Activated effector memory CD4-positive, alpha-beta T cell treated with Interleukin-2 at 50 U/mL for 16 hours (primary cell): ENCODE measurements around the gene DYNLRB2.

ENCODE experiments used
- DNase-seq: peaks from one replicate; pipeline ENCODE4 v3.0.0-alpha.2; 2020

The DYNLRB2 gene

DNA sequence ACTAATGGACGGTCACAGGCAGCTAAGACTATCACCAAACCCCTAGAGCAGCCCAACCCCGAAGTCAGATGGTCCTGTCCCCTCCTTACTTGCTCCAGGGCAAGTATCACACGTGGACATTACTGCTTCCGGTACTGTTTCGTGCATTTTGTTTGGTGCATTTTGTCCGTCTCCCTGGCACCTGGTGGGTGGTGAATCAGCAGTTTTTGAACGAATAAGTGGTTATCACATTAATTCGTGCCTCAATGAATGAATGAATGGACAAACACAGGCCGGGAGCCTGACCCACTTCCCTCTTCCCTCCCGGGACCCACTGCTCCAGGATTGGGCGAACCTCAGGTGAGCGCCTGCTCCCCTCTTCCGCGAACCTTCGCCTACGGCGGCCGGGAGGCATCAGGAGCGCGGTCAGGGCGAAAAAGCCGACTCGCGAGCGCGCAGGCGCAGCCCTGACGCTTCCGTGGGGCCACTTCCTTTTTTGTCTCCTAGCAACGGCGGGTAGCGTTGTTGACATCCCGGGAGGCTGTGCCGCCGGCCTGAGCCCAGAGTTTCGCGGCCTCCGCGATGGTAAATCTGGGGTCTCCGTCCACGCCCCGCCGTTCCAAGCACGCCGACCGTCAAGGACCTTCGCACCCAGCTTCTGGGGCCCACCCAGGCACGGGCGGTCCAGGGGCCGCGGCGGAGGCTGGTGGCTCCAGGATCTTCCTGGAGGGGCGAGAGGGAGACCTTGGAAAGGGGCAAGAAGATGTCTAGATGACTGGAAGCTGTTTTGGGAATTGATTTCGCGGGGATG lies at the start of gene DYNLRB2:
TSS of gene DYNLRB2 (plus strand) at position 478 of the 790 bp plus-strand sequence. CDS start at position 562, 84 bp downstream.
- DNase-seq, result peak; percentile 90

DNA sequence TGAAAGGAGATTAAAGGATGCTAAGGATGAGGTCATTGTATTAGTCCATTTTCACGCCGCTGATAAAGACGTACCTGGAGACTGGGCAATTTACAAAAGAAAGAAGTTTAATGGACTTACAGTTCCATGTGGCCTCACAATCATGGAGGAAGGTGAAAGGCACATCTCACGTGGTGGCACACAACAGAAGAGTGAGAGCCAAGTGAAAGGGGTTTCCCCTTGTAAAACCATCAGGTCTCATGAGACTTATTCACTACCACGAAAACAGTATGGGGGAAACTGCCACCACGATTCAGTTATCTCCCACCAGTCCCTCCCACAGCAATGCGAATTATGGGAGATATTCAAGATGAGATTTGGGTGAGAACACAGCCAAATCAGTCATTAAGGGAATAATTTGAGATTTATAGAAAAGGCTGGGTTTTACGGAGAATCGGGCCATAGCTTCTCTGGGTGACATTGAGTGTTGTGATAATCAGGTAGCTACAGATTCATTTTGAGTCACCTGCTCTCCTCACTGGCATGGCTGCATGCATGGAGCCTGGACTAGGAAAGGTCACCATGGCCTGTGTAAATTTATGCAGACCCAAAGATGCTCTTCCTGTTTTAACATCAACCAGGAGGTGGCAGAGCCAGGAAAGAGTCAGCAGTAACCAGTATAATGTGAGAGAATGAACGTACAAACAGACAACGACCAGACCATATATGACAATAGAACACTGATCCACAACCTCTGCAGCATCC lies 40.5 kb upstream of the DYNLRB2 start:
- no peak for DNase-seq

- DNase-seq, result no peak
Observed at GRCh38 chr16:80500961-80501525, 39.8 kb upstream of the DYNLRB2 start.

- DNase-seq, result no peak
Observed at GRCh38 chr16:80503107-80503506, 37.7 kb upstream of the DYNLRB2 start.

GRCh38 chr16:80507538-80507937 lies 33.3 kb upstream of the DYNLRB2 start:
- no peak for DNase-seq

GRCh38 chr16:80509872-80510271 lies 30.9 kb upstream of the DYNLRB2 start:
- no peak for DNase-seq

DNA sequence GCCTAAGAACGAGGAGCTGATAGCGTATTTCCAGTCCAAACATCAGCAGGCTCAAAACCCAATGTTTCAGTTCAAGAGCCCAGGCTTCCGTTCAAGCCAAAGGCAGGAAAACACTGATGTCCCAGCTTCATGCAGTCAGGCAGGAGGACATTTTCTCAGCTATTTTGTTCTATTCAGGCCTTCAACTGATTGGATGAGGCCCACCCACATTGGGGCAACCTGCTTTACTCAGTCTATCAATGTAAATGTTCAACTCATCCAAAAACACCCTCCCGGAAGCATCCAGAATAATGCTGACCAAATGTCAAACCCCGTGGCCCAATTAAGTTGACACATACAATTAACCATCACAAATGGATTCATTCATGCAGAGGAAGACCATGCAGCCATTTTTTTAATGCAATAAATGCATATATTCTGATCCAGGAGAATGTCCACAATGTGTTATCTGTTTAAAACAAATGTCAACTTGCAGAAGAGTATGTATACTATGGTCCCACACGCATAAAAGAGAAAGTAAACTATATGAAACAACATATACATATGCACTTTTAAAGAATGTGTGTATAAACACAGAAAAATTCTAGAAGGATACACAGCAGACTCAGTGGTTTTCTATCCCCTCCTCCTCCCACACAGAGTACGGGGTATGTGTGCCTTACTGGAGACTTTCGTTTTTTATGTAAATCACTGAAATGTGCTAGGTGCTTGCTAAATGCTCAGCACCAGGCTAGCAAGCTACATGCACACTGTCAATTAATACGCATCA lies 28.8 kb upstream of the DYNLRB2 start:
- no peak for DNase-seq

DNA sequence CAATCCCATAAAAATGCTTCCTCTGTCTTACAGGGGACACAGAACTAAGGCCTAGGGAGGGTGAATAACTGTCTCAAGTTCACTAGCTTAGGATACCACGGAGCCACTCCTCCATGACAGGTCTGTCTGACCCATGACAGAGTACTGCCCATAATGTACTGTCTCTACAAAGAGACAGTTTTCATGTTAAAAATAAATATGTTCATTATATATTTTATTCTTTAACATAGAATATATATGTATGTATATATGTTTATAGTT lies 28.3 kb upstream of the DYNLRB2 start:
- DNase-seq, result no peak

DNA sequence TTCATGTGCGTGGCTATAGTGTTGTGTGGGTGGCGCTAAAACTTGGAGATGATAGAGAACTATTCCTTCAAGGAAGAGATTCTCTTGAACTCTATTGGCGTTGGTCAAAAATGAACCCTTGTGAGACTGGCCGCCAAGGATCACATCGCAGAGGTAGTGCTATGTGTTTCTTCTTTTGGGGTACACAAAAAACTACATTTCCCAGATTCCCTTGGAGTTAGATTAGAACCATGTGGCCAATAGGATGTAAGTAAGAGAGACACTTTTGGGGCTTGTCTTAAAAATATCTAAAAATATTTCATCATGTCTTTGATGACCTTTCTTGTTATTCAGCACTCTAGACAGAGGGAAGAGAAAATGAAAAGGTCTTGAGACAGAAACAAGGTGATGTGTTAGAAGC lies 25.4 kb upstream of the DYNLRB2 start:
- DNase-seq, result no peak

GRCh38 chr16:80517846-80518245 lies 22.9 kb upstream of the DYNLRB2 start:
- DNase-seq, result no peak

GRCh38 chr16:80518436-80518835 lies 22.4 kb upstream of the DYNLRB2 start:
- no peak for DNase-seq

DNA sequence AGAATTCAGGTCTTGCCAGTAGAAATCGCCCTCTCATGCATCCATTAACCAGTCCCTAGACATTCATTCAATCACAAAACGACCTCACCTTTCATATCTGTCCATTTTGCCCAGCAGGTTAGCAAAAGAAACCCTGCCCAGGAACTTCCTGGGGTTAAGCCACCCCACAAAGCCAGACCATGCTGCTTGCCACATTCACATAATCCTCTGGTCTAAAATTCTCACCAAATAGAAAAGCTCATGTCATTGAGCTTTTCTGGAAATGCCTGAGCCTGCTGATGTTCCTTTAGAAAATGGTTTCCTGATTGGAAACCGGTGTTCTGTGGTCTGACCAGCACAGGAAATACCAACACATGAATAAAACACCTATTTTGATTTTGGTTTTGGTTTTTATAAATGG lies 21.6 kb upstream of the DYNLRB2 start:
- DNase-seq, result no peak

- DNase-seq, result no peak
Observed at GRCh38 chr16:80525420-80525819, 15.4 kb upstream of the DYNLRB2 start.

GRCh38 chr16:80526418-80527061 lies 14.3 kb upstream of the DYNLRB2 start:
- DNase-seq, result peak; percentile 29

- peak; percentile 22 for DNase-seq
Observed at GRCh38 chr16:80527297-80527696, 13.5 kb upstream of the DYNLRB2 start.

DNA sequence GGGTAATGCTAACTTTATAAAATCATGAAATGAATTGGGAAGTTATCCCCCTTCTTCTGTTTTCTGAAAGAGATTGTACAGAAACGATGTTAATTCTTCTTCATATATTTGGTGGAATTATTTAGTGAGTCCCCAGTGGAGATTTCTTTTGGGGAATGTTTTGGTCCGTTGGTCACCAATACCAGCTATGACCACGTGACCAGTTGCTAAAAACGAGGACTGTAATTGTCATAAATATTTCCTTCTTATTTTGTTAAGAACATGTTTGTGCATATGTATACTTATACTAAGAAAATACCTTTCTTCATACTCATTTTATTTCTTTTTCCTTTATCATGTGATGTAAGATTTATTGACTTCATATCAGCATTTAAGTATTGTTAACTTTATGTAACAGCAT lies 10.3 kb upstream of the DYNLRB2 start:
- no peak for DNase-seq

DNA sequence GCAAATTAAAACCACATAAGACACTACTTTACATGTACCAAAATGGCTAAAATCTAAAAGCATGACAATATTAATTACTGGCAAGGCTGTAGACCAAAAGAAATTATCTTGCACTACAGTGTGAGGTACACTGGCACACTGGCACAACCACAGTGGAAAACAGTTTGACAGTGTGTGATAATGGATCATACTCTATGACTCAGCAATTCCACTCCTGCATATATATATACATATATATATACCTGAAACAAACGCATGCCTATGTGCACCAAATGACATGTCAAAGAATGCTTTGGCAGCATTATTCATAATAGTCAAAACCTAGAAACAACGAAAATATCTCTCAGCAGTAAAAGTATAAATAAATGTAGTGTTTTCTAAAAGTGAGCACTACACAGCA lies 4.6 kb upstream of the DYNLRB2 start:
- no peak for DNase-seq

- DNase-seq, result no peak
Observed at GRCh38 chr16:80541306-80541694, 507 bp downstream of the DYNLRB2 start.

DNA sequence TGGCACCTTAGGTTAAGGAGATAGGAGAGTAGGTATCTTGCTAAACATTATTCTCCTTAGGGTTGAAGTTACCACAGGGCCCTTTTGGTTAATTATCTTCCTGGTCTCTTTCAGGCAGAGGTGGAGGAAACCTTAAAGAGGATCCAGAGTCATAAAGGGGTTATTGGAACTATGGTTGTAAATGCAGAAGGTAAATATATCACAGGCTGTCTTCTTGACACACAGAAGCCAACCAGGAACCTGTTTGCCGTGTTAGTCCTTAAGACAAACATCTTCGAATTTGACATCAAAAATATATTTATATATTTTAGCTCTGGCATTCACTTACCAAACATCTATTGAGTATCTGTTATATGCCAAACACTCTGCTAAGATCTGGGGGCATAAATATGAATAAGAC lies 2.4 kb downstream of the DYNLRB2 start:
- DNase-seq, result no peak

- DNase-seq, result no peak
Observed at GRCh38 chr16:80544326-80544725, 3.5 kb downstream of the DYNLRB2 start.

DNA sequence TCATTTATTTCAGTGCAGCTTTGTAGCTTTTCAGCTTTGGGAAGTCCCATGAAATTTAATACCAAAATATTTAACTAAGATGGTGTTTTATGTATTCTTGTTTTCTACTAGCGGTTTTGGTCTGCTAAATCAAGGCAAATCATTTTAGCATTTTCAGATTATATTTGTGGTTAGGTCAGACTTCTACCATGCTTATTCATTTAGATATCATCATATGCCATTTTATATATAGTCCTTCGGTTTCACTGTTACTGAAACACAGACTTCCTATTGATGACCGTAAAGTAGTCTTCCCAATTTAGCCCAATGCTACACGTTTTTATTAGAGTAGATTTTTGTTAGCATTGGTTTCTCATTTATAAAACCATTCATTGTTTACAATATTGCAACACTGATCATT lies 5.5 kb downstream of the DYNLRB2 start:
- no peak for DNase-seq

- no peak for DNase-seq
Observed at GRCh38 chr16:80547145-80547544, 6.4 kb downstream of the DYNLRB2 start.

GRCh38 chr16:80552277-80552676 lies 11.5 kb downstream of the DYNLRB2 start:
- DNase-seq, result no peak
